DOHH2 (cell line): ENCODE results near the gene MACF1.

Source experiments
- H3F3A ChIP-seq: fragments of 200-600 bp; sonication (generic), shearing (Covaris generic); 2 replicates; pipeline ENCODE4 v1.6.0; 2016; ENCODE audit warnings: antibody characterized with exemption, mild to moderate bottlenecking; ENCODE audit not compliant: control insufficient read depth, insufficient read depth
- H3K27ac ChIP-seq: fragments of 200-600 bp; sonication (generic); 2 replicates; pipeline ENCODE4 v1.5.1; 2014; ENCODE audit warnings: low read depth, mild to moderate bottlenecking, low read length, moderate library complexity
- H3K27me3 ChIP-seq: fragments of 200-600 bp; sonication (generic); 2 replicates; pipeline ENCODE4 v1.6.1; 2014; ENCODE audit warnings: mild to moderate bottlenecking, low read length, mixed read lengths; ENCODE audit not compliant: control insufficient read depth
- H3K36me3 ChIP-seq: fragments of 200-600 bp; sonication (generic); 2 replicates; pipeline ENCODE4 v1.6.1; 2014; ENCODE audit warnings: mild to moderate bottlenecking, low read length, moderate library complexity, mixed read lengths; ENCODE audit not compliant: control insufficient read depth
- H3K4me1 ChIP-seq: fragments of 200-600 bp; sonication (generic); 2 replicates; pipeline ENCODE4 v1.6.1; 2014; ENCODE audit warnings: mild to moderate bottlenecking, low read length, mixed read lengths; ENCODE audit not compliant: control insufficient read depth
- H3K4me2 ChIP-seq: fragments of 200-600 bp; sonication (generic); 2 replicates; pipeline ENCODE4 v1.6.0; 2014; ENCODE audit warnings: mild to moderate bottlenecking, low read length, moderate library complexity
- H3K4me3 ChIP-seq: fragments of 200-600 bp; sonication (generic); 2 replicates; pipeline ENCODE4 v1.5.1; 2014; ENCODE audit warnings: mild to moderate bottlenecking, low read length, mixed read lengths
- H3K79me2 ChIP-seq: fragments of 200-600 bp; sonication (generic); 2 replicates; pipeline ENCODE4 v1.6.1; 2014; ENCODE audit warnings: mild to moderate bottlenecking, low read length, mixed read lengths; ENCODE audit not compliant: control insufficient read depth
- H3K9me2 ChIP-seq: fragments of 200-600 bp; sonication (generic); replicated peaks from 2 replicates; pipeline ENCODE4 v1.6.1; 2014; ENCODE audit warnings: mild to moderate bottlenecking, low read length, mixed read lengths; ENCODE audit not compliant: control insufficient read depth
- H3K9me3 ChIP-seq: fragments of 200-600 bp; sonication (generic); 2 replicates; pipeline ENCODE4 v1.6.1; 2014; ENCODE audit warnings: antibody characterized with exemption, low read length, mixed read lengths; ENCODE audit not compliant: control insufficient read depth, insufficient read depth
- H4K20me1 ChIP-seq: fragments of 200-600 bp; sonication (generic); 2 replicates; pipeline ENCODE4 v1.6.0; 2014; ENCODE audit warnings: low read depth, mild to moderate bottlenecking, antibody characterized with exemption, low read length, moderate library complexity; ENCODE audit not compliant: control insufficient read depth, insufficient read depth
- CTCF ChIP-seq: fragments of 200-600 bp; sonication (generic); IDR thresholded peaks from one replicate; pipeline ENCODE4 v1.5.1; 2014; ENCODE audit warnings: antibody characterized with exemption, mild to moderate bottlenecking, low read depth, low read length; ENCODE audit not compliant: poor library complexity, severe bottlenecking
- EZH2phosphoT487 ChIP-seq: fragments of 200-600 bp; sonication (generic); IDR thresholded peaks from 2 replicates; pipeline ENCODE4 v1.6.1; 2017; ENCODE audit warnings: borderline replicate concordance, mild to moderate bottlenecking, antibody characterized with exemption, low read length, moderate library complexity, mixed read lengths

The MACF1 gene

DNA sequence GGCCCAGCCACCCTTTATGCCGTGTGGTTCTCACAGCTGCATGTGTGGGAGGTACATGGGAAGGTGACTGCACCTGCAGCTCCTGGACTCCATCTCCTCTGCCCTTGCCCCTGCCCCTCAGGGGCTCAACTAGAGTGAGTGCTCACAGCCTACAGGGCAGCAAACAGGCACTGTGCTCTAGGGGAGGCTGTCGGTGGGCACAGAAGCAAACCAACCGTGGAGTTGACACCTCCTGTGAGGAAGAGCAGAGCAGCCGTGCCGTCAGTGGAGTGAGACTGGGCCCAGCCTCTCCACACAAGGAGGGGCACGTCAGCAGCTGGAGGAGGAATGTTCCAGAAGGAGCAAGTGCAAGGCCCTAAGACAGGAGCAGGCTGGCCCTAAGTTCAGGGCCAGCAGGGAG is 319.7 kb downstream of the MACF1 start:
- Histone ChIP-seq H3K27me3 (no peaks in the 10 kb centered on the region), H3K9me3 (no peaks in the 10 kb centered on the region), H3K4me2 (no peak overlapping the region), H3K79me2 (no peaks in the 10 kb centered on the region), H3K4me1 (peaks cover 25% of the 10 kb centered on the region), H3K36me3 (peaks cover 10% of the 10 kb centered on the region), H3K9me2 (no peaks in the 10 kb centered on the region), H4K20me1 (no peaks in the 10 kb centered on the region), H3K27ac (no peak overlapping the region), H3F3A (no peaks in the 10 kb centered on the region), H3K4me3 (no peak overlapping the region)
- TF ChIP-seq CTCF, result no peak
- no peak for TF ChIP-seq EZH2phosphoT487

- Histone ChIP-seq H3K27ac (no peak overlapping the region), H3K4me1 (peaks cover 25% of the 10 kb centered on the region), H4K20me1 (no peaks in the 10 kb centered on the region), H3K9me3 (no peaks in the 10 kb centered on the region), H3K4me3 (no peak overlapping the region), H3K36me3 (peaks cover 14% of the 10 kb centered on the region), H3K4me2 (no peak overlapping the region), H3K9me2 (no peaks in the 10 kb centered on the region), H3F3A (no peaks in the 10 kb centered on the region), H3K27me3 (no peaks in the 10 kb centered on the region), H3K79me2 (no peaks in the 10 kb centered on the region)
- TF ChIP-seq EZH2phosphoT487, result no peak
- TF ChIP-seq CTCF, result no peak
These were observed 320.3 kb downstream of the MACF1 start for GRCh38 chr1:39524591-39525365.

GRCh38 chr1:39525366-39526165 is 321.1 kb downstream of the MACF1 start:
- H3K9me3 ChIP-seq, result no peaks in the 10 kb centered on the region
- no peaks in the 10 kb centered on the region for H3F3A ChIP-seq
- H3K4me2 ChIP-seq, result peak overlapping the region; percentile 60
- no peak overlapping the region for H3K27ac ChIP-seq
- H3K36me3 ChIP-seq, result peaks cover 20% of the 10 kb centered on the region
- no peak for TF ChIP-seq CTCF
- no peak for TF ChIP-seq EZH2phosphoT487
- H3K4me3 ChIP-seq, result no peak overlapping the region
- H4K20me1 ChIP-seq, result no peaks in the 10 kb centered on the region
- no peaks in the 10 kb centered on the region for H3K79me2 ChIP-seq
- no peaks in the 10 kb centered on the region for H3K9me2 ChIP-seq
- no peaks in the 10 kb centered on the region for H3K27me3 ChIP-seq
- peaks cover 25% of the 10 kb centered on the region for H3K4me1 ChIP-seq
